GM19468 (cell line): ENCODE results near the gene WDR89.
"Not testable (repeated sequence)": the region's sequence is repeated elsewhere in the genome, so short reads cannot be mapped to it uniquely, and the experiment has no call there.

ENCODE experiments used
- ATAC-seq: cut with Tn5 transposase; IDR thresholded peaks from one replicate; pipeline ENCODE4 v1.9.1; 2021; ENCODE audit warnings: mild to moderate bottlenecking, moderate library complexity, moderate number of reproducible peaks; ENCODE audit not compliant: unreplicated experiment; ENCODE audit errors: extremely low read depth

Gene WDR89

DNA sequence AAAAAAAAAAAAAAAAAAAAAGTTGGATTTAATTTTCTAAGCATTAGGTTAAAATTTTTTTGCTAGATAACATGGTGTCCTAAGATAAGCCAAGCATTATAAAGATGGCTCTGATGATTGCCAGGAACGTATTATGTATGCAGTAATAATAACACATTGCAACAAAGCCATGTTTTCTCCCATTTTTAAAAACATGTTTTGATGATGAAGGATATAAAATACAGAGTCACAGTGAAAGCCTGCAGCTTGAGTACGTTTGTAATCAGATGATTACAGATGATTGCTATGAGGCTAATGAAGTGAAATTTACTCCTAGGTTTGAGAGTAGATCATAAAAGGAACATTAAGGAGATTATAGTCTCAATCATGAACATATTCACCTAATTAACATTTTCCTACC, 13.3 kb upstream of the WDR89 start:
- ATAC-seq = no peak

GRCh38 chr14:63654346-63654745, 12.7 kb upstream of the WDR89 start:
- ATAC-seq = no peak

GRCh38 chr14:63652406-63652805, 10.7 kb upstream of the WDR89 start:
- ATAC-seq = no peak

- ATAC-seq = no peak
Observed at GRCh38 chr14:63650256-63650952, 8.7 kb upstream of the WDR89 start.

DNA sequence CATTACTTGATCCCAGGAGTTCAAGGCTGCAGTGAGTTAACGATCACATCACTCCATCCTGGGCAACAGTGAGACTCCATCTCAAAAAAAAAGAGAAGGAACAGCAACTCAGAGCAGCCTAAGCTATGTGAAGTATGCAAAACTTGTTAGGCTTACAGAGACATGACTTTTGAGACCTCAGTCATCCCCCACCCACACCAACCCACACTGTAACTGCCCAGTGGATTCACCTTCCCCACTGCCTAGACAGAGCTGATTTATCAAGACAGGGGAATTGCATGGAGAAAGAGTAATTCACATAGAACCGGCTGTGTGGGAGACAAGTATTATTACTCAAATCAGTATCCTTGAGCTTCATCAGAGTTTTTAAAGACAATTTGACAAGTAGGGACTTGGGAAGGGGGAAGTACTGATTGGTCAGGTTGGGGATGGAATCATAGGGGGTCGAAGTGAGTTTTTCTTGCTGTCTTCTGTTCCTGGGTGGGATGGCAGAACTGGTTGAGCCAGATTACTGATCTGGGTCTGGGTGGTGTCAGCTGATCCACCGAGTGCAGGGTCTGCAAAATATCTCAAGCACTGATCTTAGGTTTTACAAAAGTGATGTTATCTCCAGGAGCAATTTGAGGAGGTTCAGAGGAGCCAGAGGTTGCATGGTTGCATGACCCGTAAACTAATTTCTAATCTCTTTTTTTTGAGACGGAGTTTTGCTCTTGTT, 6.2 kb upstream of the WDR89 start:
- no peak for ATAC-seq

DNA sequence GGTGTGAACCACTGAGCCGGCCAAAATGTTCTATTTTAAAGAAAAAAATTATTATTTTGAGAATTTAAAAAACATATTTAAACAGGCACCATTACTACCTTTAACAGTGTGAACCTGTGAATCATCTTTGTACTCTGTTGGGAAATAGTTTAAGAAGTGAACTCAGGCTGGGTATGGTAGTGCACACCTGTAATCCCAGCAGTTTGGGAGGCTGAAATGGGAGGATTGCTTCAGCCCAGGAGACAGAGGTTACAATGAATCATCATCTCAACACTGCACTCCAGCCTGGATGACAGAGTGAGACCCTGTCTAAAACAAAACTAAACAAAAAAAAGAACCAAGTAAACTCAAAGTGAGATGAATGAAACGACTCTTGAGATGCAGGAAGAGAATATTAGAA, 3.1 kb upstream of the WDR89 start:
- no peak for ATAC-seq

DNA sequence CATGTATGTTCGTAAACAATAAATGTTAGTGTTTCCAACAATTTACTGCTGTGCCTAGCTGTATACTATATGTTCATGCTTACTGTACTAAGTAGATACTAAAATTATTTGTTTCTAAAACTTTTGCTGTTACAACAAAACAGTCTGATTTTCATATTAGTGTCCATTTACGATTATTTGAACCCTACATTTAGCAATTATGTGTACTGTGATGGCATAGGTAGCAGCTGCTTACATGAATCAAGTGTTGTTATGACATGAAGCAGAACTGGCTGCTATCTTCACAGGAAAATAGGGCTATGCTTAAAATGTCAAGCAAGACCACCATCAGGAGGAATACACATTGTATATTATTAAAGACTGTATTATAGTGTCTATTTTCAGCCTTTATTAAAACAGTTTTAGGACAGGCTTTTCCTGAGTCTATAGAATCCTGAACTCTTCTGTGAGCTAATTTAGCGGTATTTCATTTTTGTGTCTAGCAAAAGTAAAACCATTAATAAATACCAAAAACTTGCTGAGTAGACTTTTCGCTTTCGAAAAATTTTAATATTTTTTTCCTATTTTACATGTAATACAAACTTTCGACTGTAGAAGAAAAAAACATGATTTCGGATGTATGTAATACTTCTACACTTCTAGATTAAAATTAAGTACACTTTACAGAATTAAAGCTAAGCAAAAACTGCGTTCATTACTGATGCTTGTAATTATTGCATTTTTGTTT, 1.1 kb upstream of the WDR89 start:
- ATAC-seq = no peak

DNA sequence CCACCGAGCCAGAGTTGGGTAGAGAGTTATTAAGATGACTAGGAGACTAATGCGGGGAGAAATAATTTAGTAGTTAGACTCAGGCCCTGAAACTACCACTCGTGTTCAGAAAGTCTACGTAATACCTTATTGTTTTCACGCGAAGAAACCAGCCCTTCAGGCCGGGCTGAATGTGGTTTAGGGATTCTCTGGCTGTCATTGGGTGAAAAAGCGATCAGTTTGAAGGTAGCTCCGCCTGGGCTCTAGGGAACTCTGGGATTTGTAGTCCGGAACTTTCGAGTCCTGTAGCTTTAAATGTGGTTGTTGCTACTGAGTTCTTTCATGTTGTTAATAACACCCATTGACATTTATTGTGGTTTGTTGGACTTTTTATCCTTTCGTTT, 549 bp upstream of the WDR89 start:
- ATAC-seq = peak; percentile 69

DNA sequence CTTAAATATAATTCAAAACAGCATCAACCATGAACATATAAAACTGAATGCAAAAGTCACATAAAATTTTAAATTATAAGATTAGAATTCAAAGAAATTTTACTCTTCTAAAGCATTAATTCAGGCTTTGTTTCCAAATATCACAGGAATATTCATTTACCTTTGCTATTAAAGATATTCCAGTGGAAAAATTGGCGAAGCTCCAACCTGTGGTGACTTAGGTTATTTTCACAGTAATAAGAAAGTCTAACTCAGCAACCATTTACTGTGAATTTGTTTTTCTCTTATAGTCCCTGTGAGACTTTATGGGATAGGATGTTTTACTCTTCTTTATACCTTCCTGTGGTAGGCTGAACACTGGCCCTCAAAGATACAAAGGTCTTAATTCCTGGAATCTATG, 3.2 kb downstream of the WDR89 start:
- no peak for ATAC-seq

DNA sequence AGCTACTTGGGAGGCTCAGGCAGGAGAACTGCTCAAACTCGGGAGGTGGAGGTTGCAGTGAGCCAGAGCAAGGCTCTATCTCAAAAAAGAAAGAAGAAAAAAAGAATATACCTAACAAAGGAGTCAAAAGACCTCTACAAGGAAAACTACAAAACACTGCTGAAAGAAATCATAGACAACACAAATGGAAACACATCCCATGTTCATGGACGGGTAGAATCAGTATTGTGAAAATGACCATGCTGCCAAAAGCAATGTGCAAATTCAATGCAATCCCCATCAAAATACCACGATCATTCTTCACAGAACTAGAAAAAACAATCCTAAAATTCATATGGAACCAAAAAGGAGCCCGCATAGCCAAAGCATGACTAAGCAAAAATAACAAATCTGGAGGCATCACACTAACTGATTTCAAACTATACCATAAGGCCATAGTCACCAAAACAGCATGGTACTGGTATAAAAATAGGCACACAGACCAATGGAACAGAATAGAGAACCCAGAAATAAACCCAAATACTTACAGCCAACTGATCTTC, 5.5 kb downstream of the WDR89 start:
- not testable (repeated sequence) for ATAC-seq

DNA sequence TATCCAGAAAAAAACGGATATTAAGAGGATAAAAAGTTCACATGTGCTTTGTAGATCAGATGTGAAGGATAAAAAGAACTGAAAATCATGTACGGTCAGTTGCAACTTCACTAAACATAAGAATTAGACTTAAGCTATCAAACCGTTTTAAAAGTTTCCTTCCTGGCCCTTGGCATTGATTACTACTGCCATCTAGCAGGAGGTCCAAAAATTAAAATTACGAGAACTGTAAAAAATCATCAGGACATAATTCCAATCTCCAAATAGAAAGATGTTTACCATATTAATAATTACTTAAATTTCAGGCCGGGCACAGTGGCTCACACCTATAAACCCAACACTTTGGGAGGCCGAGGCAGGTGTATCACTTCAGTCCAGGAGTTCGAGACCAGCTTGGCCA, 7.9 kb downstream of the WDR89 start:
- ATAC-seq = no peak

DNA sequence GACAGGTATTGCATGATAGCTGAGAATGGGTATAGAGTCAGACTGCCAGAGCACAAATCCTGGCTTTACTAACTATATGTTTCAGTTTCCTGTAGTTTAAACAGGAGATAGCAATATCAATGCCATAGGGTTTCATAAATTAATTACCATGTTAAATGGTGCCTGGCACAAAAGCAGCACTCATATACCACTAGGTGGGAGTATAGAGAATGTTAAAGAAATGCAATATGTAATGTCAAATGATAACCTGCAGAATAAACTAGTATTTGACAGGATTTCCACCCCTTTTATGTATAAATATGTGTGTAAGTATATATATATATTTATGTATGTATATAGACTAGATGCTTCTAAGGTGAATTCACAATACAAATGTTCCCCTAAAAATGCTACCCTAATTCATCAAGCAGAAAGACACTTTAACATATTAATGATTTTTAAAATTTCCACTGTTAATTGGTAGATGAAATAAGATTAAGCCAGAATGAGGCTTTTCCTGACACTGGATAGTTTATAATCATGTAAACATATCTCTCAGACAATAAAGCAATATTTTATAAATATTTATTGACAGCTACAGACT, 8.6 kb downstream of the WDR89 start:
- ATAC-seq = no peak

GRCh38 chr14:63624701-63625100, 17.0 kb downstream of the WDR89 start:
- no peak for ATAC-seq

DNA sequence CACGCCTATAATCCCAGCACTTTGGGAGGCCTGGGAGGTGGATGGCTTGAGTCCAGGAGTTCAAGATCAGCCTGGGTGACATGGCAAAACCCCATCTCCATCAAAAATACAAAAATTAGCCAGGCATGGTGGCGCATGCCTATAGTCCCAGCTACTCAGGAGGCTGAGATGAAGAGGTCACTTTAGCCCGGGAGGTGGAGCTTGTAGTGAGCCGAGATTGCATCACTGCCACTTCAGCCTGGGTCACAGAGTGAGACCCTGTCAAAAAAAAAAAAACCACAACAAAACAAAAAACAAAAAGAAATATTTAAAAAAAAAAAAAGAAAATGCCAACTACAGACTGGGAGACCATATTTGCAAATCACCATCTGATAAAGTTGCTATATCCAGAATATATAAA, 17.5 kb downstream of the WDR89 start:
- no peak for ATAC-seq

DNA sequence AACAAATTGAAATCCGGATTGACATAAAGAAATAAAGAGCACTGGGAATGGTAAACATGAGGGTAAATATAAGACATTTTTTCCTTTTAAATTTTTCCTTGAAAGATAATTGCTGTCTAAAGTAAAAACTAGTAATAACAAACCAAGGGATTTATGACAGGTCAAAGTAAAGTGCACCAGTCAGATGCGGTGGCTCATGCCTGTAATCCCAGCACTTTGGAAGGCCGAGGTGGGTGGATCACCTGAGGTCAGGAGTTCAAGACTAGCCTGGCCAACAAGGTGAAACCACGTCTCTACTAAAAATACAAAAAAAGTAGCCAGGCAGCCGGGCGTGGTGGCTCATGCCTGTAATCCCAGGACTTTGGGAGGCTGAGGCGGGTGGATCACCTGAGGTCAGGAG, 19.7 kb downstream of the WDR89 start:
- ATAC-seq = not testable (repeated sequence)

- no peak for ATAC-seq
Observed at GRCh38 chr14:63616015-63616414, 25.7 kb downstream of the WDR89 start.

DNA sequence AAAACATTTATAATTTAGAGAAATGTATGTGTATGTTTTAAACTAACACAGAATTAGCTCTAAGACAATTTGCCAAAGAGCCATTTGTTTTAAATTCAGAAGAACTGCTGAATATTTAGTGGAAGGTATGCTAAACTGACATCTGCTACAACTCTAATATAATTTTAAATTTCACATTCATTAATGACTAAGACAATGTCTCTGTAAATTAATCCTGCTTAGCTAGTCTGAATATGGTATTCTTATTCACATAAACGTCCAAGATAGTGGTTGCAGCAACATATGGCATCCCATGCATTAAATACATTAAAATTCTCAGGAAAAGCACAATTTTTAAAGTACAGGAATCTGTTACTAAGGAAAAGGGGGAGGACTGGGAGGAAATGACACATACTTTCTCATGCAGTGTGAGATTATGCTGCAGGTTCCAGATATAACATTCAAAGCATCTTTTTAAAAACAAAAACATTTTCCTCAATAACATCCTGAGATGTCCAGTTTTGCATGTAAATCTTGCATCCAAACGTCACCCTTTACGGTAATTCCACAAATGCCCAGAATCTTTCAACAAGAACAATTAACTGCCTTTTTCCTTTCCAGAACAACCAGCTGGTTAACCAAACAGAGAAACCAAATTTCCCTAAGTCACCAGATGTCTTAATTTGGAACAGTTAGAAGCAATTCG, 26.9 kb downstream of the WDR89 start:
- no peak for ATAC-seq

DNA sequence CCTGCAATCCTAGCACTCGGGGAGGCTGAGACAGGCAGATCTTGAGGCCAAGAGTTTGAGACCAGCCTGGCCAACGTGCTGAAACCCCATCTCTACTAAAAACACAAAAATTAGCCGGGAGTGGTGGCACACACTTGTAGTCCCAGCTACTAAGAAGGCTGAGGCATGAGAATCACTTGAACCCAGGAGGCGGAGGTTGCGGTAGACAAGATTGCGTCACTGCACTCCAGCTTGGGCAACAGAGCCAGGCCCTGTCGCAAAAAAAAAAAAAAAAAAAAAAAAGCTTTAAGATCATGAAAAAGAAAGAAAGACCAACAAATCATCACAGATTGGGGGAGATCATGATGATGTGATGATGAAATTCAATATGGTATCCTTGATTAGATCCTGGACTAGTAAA, 30.6 kb downstream of the WDR89 start:
- ATAC-seq = no peak

- no peak for ATAC-seq
Observed at GRCh38 chr14:63605041-63605532, 36.6 kb downstream of the WDR89 start.

DNA sequence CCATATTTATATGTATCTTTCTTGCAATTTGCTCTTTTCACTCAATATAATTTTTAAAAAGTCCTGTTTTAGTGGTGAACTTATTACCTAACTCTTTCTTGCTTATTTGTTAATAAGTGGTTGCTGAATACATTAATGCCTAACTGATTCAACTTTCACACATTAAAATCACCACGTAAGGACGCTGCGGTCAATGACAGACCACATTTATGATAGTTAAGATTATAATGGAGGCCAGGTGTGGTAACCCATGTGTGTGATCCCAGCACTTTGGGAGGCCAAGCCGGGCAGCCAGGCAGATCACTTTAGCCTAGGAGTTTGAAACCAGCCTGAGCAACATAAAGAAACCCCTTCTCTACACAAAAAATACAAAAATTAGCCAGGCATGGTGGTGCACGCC, 37.0 kb downstream of the WDR89 start:
- ATAC-seq = no peak
